GM18907 (cell line): ENCODE measurements around the gene ZFP1.

Source experiments
- ATAC-seq: cut with Tn5 transposase; IDR thresholded peaks from one replicate; pipeline ENCODE4 v1.9.1; 2021; ENCODE audit warnings: mild to moderate bottlenecking, moderate library complexity; ENCODE audit not compliant: unreplicated experiment

Gene ZFP1

DNA sequence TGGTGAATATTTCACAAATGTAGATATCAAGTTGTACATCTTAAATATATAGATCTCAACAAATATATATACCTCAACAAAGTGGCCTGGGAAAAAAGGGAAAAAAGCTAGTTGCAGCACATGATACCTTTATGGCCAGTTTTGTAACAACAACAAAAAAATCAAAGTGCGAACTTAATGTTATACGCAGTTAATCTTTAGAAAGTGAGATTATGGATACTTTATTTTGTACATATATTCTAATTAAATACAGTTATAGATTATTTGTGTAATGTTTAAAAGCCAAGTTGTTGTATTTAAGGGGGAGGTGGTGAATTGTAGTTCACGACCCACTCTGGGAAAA, 385 bp upstream of the ZFP1 start:
- no peak for ATAC-seq

DNA sequence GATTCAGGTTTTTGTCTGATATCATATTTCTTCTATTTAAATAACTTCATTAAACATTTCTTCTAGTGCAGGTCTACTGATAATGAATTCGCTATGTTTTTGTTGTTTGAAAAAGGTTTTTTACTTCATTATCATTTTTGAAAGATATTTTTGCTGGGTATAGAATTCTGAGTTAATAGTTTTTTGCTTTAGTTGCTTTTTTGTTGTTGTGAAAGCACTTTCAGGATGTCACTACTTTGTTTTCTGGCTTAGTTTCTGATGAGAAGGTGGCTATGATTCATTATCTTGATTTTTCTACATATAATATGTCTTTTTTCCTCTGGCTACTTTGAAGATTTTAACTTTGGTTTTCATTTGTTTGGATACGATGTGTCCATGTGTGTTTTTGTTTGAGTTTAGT, 3.5 kb downstream of the ZFP1 start:
- no peak for ATAC-seq

DNA sequence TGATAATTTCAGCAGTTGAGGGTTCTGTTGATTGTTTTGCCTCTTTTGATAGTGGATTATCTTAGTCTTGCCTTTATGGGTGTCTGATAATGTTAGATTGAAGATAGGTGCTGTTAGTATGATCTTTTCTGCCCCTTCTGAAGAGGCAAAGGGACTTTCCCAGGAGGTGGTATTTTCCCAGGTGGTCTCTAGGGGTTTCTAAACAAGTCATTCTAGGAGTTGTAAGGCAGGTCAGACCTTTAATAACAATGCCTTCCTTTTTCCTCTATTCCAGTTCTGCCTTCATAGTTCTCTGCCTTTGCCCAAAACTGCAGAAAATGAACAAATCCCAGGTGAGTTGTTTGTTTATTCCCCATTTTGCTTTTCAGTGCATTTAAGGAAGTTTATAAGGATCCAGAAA, 4.3 kb downstream of the ZFP1 start:
- ATAC-seq, result no peak

DNA sequence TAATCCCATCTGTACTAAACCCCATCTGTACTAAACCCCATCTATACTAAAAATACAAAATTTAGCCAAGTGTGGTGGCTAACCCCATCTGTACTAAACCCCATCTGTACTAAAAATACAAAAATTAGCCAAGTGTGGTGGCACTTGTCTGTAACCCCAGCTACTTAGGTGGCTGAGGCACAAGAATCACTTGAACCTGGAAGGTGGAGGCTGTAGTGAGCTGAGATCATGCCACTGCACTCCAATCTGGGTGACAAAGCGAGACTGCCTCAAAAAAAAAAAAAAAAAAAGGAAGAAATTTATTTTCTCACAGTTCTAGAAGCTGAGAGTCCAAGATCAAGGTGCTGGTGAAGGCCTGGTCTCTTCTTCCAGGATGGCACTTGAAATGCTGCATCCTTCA, 12.1 kb downstream of the ZFP1 start:
- ATAC-seq, result no peak

DNA sequence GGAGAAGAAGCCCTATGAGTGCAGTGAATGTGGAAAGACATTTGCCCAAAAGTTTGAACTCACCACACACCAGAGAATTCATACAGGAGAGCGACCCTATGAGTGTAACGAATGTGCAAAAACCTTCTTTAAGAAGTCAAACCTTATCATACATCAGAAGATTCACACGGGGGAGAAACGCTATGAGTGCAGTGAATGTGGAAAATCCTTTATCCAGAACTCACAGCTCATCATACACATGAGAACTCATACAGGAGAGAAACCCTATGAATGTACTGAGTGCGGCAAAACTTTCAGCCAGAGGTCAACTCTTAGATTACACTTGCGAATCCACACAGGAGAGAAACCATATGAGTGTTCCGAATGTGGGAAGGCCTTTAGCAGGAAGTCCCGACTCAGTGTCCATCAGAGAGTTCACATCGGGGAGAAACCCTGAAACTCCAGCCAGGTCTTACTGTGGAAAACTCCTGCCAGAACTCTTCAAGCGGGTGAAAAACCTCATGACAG, 21.6 kb downstream of the ZFP1 start:
- no peak for ATAC-seq

DNA sequence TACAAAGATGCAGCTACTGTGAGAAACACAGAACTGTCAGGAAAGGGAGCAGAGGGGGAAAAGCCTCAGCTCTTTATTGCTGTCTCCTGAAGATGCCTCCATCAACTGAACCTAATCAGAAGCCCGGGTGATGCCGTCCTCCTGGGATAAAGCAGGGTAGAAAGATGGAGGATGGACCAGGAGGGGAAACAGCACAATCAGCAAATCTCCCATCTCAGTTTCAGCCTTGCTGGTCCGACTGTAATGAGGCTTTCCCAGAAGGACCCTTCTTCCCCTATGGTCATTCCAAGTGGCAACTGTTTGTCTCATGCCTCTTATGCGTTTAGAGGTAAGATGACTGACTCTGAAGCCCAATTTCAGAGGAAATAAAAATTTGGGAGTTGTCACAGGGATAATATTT, 24.3 kb downstream of the ZFP1 start:
- ATAC-seq, result no peak

DNA sequence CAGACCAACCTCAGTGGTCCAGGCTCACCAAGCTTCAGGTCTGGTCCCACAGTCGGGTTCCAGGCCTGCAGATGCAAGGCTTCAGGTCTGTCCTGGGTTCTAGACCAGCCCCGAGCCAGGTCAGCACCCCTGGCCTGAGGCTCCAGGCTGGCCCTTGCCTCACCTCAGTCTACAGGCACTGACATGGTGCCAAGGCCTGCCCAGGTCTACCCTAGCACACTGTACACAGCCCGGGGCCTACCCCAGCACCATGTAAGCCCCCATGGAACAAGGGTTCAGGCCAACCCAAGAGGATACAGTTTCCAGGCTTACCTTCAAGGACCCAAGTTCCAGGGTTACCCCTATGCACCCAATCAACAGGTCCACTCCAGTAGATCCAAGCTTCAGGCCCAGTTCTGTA, 26.8 kb downstream of the ZFP1 start:
- no peak for ATAC-seq

DNA sequence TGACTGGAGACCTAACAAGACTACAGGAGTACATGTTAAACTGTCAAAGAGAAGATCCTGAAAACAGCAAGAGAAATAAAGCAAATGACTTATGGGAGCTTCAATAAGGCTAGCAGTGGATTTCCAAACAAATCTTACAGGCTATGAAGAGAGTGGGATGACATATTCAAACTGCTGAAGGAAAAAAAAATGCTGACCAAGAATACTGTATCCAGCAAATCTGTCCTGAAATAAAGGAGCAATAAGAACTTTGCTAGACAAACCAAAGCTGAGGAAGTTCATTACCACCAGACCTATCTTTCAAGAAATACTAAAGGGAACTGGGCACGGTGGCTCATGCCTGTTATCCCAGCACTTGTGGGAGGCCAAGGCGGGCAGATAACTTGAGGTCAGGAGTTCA, 28.6 kb downstream of the ZFP1 start:
- ATAC-seq, result no peak

DNA sequence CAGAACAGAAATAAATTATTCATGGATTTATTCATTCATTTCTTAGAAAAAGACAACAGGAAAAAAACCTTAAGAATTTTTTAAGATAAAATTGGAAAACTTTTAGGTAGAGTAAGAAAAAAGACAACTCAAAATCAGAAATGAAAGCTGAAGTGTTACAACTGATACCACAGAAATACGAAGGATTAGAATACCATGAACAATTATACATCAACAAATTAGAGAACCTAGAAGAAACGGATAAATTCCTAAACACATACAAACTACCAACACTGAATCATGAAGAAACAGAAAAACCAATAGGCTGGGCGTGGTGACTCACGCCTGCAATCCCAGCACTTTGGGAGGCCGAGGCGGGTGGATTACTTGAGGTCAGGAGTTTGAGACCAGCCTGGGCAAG, 30.9 kb downstream of the ZFP1 start:
- no peak for ATAC-seq

DNA sequence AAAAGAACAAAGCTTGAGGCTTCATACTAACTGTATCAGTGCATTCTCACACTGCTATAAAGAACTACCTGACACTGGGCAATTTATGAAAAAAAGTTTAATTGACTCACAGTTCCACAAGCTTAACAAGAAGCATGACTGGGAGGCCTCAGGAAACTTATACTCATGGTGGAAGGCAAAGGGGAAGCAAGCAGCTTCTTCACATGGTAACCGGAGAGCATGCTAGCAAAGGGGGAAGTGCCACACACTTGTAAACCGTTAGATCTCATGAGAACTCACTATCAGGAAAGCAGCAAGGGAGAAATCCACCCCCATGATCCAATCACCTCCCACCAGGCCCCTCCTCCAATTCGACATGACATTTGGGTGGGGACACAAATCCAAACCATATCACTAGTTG, 33.3 kb downstream of the ZFP1 start:
- ATAC-seq, result no peak

DNA sequence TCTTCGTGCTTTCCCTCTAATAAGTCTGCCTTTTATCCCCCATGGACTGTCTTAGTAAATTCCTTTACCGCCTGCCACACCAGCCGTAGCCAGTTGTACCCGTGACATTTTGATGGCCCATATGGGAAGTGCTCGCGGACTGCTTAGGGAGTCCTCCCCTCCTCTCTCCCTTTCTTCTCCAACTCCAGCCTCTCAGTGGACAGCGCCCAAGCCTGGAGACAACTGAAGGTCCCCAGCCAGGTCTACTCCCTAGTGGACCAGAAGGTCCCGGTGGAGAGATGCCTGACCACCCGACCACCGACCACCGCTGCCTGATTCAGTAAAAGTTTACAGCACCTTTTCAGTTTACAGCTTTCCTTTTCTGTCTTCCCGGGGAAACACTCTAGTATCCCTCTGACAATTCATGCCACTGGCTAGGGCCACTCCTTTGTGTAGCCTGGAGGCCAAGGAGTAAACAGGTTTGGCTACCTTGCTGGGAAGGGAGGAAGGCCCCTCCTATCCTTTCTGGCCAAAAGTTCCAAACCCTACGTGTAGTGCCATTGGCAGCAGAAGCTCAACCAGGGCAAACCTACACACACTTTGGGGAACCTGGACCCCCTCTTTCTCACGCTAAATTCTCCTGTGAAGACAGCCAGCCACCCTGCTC, 40.6 kb downstream of the ZFP1 start:
- ATAC-seq, result no peak

DNA sequence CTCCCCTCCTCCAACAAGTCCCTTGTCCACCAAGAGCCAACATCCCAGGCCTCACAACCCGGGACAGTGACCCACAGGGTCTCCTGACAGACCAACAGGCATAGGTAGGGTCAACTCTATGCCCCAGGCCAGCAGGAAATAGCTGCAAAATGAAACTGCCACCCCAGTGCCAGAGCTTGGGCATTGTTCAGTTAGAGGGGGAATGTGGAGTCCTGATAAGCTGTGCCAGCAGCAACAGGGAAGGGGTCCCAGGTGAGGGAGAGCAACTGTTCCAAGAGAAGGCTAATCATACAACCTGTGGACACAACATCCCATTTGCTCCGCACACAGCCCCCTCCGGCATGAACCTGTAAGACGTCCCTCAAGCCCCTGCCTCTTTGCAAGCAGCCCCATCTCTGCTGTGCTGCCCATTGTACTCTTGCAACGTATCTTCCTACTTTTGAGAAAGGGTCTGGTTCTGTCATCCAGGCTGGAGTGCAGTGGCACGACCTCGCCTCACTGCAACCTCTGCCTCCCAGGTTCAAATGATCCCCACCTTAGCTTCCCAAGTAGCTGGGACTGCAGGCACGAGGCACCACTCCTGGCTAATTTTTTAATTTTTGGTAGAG, 41.4 kb downstream of the ZFP1 start:
- no peak for ATAC-seq

DNA sequence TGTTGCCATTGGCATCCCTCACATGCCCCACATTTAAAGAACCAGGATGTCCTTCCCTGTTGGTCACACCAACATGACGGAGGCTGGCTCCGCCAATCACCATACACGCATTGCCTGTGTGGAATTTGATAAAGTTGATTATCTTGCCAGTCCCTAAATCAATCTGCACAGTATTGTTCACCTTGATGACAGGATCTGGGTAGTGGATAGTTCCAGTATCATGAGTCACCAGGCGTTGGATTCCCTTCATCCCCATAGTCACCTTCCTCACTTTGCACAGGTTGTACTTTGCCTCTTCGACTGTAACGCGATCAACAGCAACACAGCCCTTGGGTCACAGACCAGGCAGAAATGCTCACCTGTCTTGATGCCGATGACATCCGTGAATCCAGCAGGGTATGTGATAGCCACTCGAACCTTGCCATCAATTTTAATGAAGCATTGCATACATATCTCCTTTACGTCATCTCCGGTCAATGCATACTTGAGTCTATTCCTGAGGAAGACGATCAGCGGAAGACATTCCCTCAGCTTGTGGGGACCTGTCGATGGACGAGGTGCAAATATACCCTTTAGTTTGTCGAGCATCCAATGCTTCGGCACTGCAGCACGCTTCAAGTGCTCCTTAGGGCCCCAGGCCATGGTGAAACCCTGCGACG, 44.4 kb downstream of the ZFP1 start:
- no peak for ATAC-seq

DNA sequence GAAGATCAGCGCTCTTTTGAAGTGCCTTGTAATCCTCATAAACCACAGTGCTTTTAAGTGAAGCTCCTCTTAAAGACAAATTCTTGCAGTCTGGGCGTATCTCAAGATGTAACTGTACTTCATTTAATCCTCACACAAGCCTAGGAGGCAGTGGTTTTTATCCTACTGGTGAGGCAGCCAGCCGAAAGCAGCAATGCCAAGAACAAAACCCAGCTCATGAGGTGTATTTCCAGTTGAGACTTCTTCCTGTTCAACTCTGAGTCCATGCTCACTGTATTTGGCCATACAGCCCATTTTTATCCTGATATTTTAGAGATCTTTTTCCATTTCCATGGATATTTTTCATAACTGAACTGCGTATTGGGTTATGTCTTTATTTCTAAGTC, 44.9 kb downstream of the ZFP1 start:
- ATAC-seq, result no peak

DNA sequence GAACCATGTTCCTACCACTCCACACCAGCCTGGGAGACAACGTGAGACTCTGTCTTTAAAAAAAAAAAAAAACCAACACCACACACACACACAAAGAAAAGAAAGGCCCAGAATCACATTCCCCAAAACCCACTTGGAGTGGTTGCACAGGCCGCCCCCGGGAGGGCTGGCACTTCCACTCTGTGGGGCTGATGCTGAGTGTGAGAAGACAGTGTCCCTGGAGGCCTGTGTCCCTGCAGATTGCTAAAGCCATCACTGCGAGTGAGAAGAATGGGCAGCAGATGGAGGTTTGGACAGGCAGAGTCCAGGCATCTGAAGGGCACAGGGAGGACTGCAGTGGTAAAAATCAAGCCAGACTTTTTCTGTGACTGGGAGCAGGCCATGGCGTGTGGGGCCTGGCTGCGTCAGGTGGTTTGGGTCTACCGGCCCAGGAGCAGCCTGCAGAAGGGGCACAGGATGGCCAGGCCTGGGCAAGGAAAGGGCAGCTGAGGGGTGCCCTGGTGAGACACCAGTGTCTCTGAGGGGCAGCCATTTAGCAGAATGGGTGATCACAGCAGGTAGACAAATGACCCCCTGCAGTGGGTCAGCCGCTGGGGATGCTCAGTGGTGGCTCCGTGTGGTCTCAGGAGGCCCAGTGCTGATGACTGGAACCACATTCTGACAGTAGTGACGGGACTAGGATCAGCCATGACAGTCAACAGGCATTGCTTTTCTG, 45.6 kb downstream of the ZFP1 start:
- no peak for ATAC-seq

DNA sequence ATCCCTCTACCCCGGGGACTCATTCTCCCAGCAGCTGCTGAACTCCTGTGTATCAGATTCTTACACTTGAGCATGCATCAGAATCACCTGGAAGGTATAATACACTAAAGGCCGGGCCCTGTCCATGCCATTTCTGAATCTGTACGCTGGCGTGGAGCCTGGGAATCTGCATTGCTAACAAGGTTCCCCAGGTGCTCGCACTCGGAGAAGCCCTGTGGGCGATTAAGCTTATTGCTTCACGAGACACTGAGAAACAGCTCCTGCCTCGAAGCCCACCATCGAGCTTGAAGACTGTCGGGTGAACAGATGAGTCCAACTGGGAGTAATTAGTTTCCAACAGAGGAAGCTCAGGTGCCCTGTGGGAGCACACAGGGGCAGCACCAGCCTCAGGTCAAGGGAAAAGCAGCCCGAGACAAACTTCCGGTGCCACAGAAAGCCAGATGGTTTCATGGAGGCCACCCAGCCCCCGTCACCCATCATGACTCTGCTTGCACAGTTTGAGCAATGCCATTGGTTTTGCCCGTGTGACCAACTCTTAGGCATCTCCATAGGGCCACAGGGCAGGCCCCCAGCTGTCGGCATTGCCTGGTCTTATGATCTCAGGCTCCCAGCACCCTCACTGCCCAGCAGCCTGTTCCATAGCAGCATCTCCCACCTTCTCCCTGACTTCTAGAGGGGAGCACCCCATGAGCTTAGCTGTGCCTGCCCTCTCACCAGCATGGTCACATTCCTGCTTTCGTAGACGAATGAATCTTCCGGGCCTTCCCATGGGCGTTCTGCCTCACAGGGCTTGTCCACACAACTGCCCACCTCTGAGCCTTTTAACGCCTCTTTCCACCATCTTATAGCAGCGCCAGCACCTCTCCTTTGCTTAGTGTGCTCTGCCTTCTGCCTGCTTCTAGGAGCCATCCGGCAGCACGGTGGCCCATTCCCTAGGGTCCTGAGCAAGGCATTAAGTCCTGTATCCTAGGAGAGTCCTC, 47.8 kb downstream of the ZFP1 start:
- ATAC-seq, result no peak

DNA sequence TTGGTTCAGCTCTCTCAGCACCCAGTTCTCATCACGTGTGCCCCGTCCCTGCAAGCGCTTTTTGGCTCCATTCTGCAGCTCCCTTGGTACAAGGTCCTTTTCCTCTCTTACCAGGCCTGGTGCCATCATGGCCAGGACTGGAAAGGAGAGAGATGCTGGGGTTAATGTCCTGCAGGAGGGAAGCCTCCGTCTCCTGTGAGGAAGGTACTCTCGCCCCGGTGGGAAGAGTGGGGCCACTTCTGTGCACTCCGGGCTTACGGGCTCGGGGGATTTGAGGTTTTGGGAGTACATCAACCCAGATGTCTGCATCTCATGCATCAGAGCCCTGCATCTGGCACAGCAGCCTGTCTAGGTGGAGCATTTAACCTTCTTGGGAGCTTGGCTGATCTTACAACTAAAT, 48.5 kb downstream of the ZFP1 start:
- no peak for ATAC-seq

DNA sequence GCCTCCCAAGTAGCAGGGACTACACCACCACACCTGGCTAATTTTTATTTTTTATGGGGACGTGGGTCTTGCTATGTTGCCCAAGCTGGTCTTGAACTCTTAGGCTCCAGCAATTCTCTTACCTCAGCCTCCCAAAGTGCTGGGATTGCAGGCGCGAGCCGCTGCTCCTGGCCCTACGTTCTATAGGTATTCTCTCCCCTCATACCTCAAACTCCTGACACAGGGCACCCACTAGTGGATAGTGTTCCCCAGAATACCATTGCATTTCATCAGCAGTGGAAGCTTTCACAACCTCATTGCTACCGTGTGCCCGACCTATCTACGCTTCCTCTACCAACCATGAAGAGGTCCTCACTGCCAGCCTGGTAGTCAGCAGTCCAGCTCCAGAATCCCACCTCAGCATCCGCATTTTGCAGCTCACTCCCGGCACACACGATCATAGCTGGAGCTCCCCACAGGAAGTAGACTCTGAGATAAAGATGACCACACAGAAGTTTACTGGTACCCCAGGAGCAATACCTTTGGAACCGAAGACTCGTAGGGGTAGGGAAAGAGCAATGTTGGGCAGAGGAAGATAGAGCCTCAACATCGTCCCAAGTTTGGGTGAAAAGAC, 49.3 kb downstream of the ZFP1 start:
- no peak for ATAC-seq

DNA sequence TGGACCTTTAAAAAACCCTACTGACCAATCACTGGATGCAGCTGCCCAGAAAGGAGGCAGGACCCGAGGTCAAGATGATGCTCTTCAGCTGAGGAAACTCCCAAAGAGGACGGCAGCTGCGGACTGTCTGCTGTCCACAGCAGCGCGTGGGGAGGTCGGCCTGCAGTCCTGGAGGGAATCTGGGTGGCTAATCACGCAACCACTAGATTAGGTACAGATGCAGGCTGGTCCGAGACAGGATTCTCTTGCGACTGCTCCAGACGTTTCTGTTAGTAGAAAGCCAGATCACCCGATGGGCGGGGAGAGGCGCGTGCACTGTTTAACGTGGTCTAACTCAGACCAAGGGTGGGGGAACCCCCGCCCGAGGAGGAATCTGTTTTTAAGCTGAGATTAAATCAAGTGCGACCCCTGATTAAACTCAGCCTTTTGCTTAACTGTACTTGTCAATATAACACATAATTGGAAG, 49.8 kb downstream of the ZFP1 start:
- ATAC-seq, result no peak

DNA sequence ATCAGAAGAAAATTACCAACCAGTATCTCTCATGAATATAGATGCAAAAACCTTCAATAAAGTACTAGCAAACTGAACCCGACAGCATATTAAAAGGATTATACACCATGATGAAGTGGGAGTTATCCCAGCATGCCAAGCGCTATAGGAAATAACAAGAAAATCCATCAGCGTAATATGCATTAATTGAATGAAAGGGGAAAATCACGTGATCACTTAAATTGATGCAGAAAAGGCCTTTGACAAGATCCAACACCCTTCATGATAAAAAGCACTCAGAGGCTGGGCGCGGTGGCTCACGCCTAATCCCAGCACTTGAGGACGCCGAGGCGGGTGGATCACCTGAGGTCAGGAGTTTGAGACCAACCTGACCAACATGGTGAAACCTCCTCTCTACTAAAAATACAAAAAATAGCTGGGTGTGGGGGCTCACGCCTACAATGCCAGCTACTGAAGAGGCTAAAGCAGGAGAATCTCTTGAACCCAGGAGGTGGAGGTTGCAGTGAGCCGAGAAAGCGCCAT, 53.8 kb downstream of the ZFP1 start:
- no peak for ATAC-seq
